ENCODE measurements around the gene POC1A.

The POC1A gene

GRCh38 chr3:52068730-52069129 lies 85.5 kb downstream of the POC1A start:
- TF ChIP-seq ZBTB7A (IDR thresholded peaks at IDR 0.05; ENCODE audit: low read depth) (no peak), TEAD4 (IDR thresholded peaks at IDR 0.05) (no peak), TCF12 (IDR thresholded peaks at IDR 0.05; ENCODE audit: low read depth) (no peak), RAD21 (IDR thresholded peaks at IDR 0.05; ENCODE audit: low read depth) (no peak), EP300 (IDR thresholded peaks at IDR 0.05; ENCODE audit: borderline replicate concordance) (no peak), YY1 (IDR thresholded peaks at IDR 0.05; ENCODE audit: low read depth) (no peak), FOXM1 (IDR thresholded peaks at IDR 0.05; ENCODE audit: borderline replicate concordance, low read depth) (no peak), MAX (IDR thresholded peaks at IDR 0.05) (no peak), CEBPB (IDR thresholded peaks at IDR 0.05) (no peak), CREB1 (IDR thresholded peaks at IDR 0.05; ENCODE audit: low read depth) (no peak), NFIC (IDR thresholded peaks at IDR 0.05) (no peak), TAF1 (IDR thresholded peaks at IDR 0.05; ENCODE audit: low read depth) (no peak), EGR1 (IDR thresholded peaks at IDR 0.05) (no peak)
- TF ChIP-seq, protein P1, sequence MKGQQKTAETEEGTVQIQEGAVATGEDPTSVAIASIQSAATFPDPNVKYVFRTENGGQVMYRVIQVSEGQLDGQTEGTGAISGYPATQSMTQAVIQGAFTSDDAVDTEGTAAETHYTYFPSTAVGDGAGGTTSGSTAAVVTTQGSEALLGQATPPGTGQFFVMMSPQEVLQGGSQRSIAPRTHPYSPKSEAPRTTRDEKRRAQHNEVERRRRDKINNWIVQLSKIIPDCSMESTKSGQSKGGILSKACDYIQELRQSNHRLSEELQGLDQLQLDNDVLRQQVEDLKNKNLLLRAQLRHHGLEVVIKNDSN (IDR thresholded peaks at IDR 0.05), result no peak
- TF ChIP-seq, protein P2, sequence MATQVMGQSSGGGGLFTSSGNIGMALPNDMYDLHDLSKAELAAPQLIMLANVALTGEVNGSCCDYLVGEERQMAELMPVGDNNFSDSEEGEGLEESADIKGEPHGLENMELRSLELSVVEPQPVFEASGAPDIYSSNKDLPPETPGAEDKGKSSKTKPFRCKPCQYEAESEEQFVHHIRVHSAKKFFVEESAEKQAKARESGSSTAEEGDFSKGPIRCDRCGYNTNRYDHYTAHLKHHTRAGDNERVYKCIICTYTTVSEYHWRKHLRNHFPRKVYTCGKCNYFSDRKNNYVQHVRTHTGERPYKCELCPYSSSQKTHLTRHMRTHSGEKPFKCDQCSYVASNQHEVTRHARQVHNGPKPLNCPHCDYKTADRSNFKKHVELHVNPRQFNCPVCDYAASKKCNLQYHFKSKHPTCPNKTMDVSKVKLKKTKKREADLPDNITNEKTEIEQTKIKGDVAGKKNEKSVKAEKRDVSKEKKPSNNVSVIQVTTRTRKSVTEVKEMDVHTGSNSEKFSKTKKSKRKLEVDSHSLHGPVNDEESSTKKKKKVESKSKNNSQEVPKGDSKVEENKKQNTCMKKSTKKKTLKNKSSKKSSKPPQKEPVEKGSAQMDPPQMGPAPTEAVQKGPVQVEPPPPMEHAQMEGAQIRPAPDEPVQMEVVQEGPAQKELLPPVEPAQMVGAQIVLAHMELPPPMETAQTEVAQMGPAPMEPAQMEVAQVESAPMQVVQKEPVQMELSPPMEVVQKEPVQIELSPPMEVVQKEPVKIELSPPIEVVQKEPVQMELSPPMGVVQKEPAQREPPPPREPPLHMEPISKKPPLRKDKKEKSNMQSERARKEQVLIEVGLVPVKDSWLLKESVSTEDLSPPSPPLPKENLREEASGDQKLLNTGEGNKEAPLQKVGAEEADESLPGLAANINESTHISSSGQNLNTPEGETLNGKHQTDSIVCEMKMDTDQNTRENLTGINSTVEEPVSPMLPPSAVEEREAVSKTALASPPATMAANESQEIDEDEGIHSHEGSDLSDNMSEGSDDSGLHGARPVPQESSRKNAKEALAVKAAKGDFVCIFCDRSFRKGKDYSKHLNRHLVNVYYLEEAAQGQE (IDR thresholded peaks at IDR 0.05; ENCODE audit: low read depth), result no peak

DNA sequence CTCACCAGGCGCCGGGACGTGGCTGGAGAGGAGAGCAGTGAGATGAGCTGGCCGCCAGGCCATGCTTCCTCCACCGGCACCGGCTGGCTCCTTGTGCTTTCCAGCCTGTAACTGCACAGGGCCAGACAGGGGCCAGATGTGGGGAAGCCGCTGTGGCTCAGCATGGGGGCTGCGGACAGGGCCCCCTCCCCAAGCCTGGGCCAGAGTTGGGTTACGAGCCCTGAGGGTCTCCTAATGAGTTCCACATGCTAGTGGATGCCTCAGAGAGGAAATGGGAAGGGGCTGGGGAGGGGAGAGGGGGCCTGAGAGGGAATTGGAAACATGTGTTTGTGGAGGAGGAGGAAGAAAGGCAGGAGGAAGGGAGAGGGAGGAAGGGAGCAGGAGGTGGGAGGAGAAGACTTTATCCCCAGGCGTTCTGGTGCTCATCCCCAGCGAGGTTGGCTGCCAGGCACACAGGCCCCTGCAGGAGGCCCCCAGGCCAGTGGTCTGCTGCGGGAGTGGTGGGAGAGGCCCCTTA lies 86.1 kb downstream of the POC1A start:
- no peak for TF ChIP-seq EP300 (IDR thresholded peaks at IDR 0.05; ENCODE audit: borderline replicate concordance)
- no peak for TF ChIP-seq ZBTB7A (IDR thresholded peaks at IDR 0.05; ENCODE audit: low read depth)
- TF ChIP-seq, protein P1 (IDR thresholded peaks at IDR 0.05), result no peak
- no peak for TF ChIP-seq CEBPB (IDR thresholded peaks at IDR 0.05)
- no peak for TF ChIP-seq CREB1 (IDR thresholded peaks at IDR 0.05; ENCODE audit: low read depth)
- no peak for TF ChIP-seq FOXM1 (IDR thresholded peaks at IDR 0.05; ENCODE audit: borderline replicate concordance, low read depth)
- TF ChIP-seq TAF1 (IDR thresholded peaks at IDR 0.05; ENCODE audit: low read depth), result no peak
- TF ChIP-seq MAX (IDR thresholded peaks at IDR 0.05), result no peak
- TF ChIP-seq TCF12 (IDR thresholded peaks at IDR 0.05; ENCODE audit: low read depth), result no peak
- no peak for TF ChIP-seq NFIC (IDR thresholded peaks at IDR 0.05)
- no peak for TF ChIP-seq YY1 (IDR thresholded peaks at IDR 0.05; ENCODE audit: low read depth)
- TF ChIP-seq TEAD4 (IDR thresholded peaks at IDR 0.05), result no peak
- no peak for TF ChIP-seq EGR1 (IDR thresholded peaks at IDR 0.05)
- TF ChIP-seq, protein P2 (IDR thresholded peaks at IDR 0.05; ENCODE audit: low read depth), result no peak
- TF ChIP-seq RAD21 (IDR thresholded peaks at IDR 0.05; ENCODE audit: low read depth), result no peak

- no peak for TF ChIP-seq CEBPB (IDR thresholded peaks at IDR 0.05)
- TF ChIP-seq ZBTB7A (IDR thresholded peaks at IDR 0.05; ENCODE audit: low read depth), result no peak
- TF ChIP-seq FOXM1 (IDR thresholded peaks at IDR 0.05; ENCODE audit: borderline replicate concordance, low read depth), result no peak
- no peak for TF ChIP-seq CREB1 (IDR thresholded peaks at IDR 0.05; ENCODE audit: low read depth)
- TF ChIP-seq, protein P1 (IDR thresholded peaks at IDR 0.05), result no peak
- no peak for TF ChIP-seq TAF1 (IDR thresholded peaks at IDR 0.05; ENCODE audit: low read depth)
- no peak for TF ChIP-seq RAD21 (IDR thresholded peaks at IDR 0.05; ENCODE audit: low read depth)
- no peak for TF ChIP-seq TEAD4 (IDR thresholded peaks at IDR 0.05)
- TF ChIP-seq, protein P2 (IDR thresholded peaks at IDR 0.05; ENCODE audit: low read depth), result no peak
- TF ChIP-seq NFIC (IDR thresholded peaks at IDR 0.05), result no peak
- TF ChIP-seq YY1 (IDR thresholded peaks at IDR 0.05; ENCODE audit: low read depth), result no peak
- TF ChIP-seq TCF12 (IDR thresholded peaks at IDR 0.05; ENCODE audit: low read depth), result no peak
- TF ChIP-seq EP300 (IDR thresholded peaks at IDR 0.05; ENCODE audit: borderline replicate concordance), result no peak
- TF ChIP-seq EGR1 (IDR thresholded peaks at IDR 0.05), result no peak
- TF ChIP-seq MAX (IDR thresholded peaks at IDR 0.05), result no peak
These were observed 86.7 kb downstream of the POC1A start for GRCh38 chr3:52067526-52067925.

All from Ishikawa (cell line).